ENCODE results near the gene HPSE2. TPM values are rescaled to one million over a fixed set of nuclear protein-coding genes. Genes with fewer than 3 reads are reported as not detected.

HPSE2 gene
- total RNA-seq, 1 donor from 2014 or later, result 10.6 TPM

- Histone ChIP-seq H3K4me3 (no peak overlapping the region), H3K27ac (no peak overlapping the region), H3K27me3 (no peaks in the 10 kb centered on the region), H3K4me1 (no peaks in the 10 kb centered on the region), H3K9me3 (no peaks in the 10 kb centered on the region), H3K36me3 (peaks cover 14 to 63% of the 10 kb centered on the region in 2 donors)
- DNase-seq (ENCODE audit: extremely low spot score in 2 of 2), result no peak
- intact Hi-C loops (cut with DNase I), result no loop called here
- TF ChIP-seq POLR2A (IDR thresholded peaks at IDR 0.05) (no peak), POLR2AphosphoS5 (IDR thresholded peaks at IDR 0.05; ENCODE audit: insufficient read depth in 1 of 2, low read depth in 1 of 2) (no peak), CTCF (IDR thresholded peaks at IDR 0.05) (no peak)
These were observed 798.9 kb downstream of the HPSE2 start for GRCh38 chr10:98436704-98437103.

GRCh38 chr10:98435178-98435577, 800.5 kb downstream of the HPSE2 start:
- H3K4me3 ChIP-seq, result no peak overlapping the region
- H3K9me3 ChIP-seq, result no peaks in the 10 kb centered on the region
- no peaks in the 10 kb centered on the region for H3K27me3 ChIP-seq
- intact Hi-C loops (cut with DNase I), result no loop called here
- H3K36me3 ChIP-seq, result peaks cover 14 to 70% of the 10 kb centered on the region in 2 donors
- peak in 1 of 2 donors; percentile 76 for DNase-seq (ENCODE audit: extremely low spot score in 2 of 2)
- TF ChIP-seq POLR2AphosphoS5 (IDR thresholded peaks at IDR 0.05; ENCODE audit: insufficient read depth in 1 of 2, low read depth in 1 of 2) (no peak), POLR2A (IDR thresholded peaks at IDR 0.05) (no peak), CTCF (IDR thresholded peaks at IDR 0.05) (no peak)
- no peaks in the 10 kb centered on the region for H3K4me1 ChIP-seq
- no peak overlapping the region for H3K27ac ChIP-seq

- DNase-seq (ENCODE audit: extremely low spot score in 2 of 2), result peak in 1 of 2 donors; percentile 79
- no peaks in the 10 kb centered on the region for H3K27me3 ChIP-seq
- H3K27ac ChIP-seq, result no peak overlapping the region
- no peak for TF ChIP-seq POLR2AphosphoS5 (IDR thresholded peaks at IDR 0.05; ENCODE audit: insufficient read depth in 1 of 2, low read depth in 1 of 2)
- TF ChIP-seq CTCF (IDR thresholded peaks at IDR 0.05), result no peak
- no peak for TF ChIP-seq POLR2A (IDR thresholded peaks at IDR 0.05)
- no peaks in the 10 kb centered on the region for H3K4me1 ChIP-seq
- no peak overlapping the region for H3K4me3 ChIP-seq
- peaks cover 14 to 71% of the 10 kb centered on the region in 2 donors for H3K36me3 ChIP-seq
- intact Hi-C loops (cut with DNase I), result no loop called here
- no peaks in the 10 kb centered on the region for H3K9me3 ChIP-seq
These were observed 801.5 kb downstream of the HPSE2 start for GRCh38 chr10:98433881-98434732.

- intact Hi-C loops (cut with DNase I), result no loop called here
- Histone ChIP-seq H3K27me3 (no peaks in the 10 kb centered on the region), H3K4me1 (no peaks in the 10 kb centered on the region), H3K27ac (no peak overlapping the region), H3K36me3 (peaks cover 14 to 64% of the 10 kb centered on the region in 2 donors), H3K9me3 (no peaks in the 10 kb centered on the region), H3K4me3 (no peak overlapping the region)
- no peak for TF ChIP-seq CTCF (IDR thresholded peaks at IDR 0.05)
- no peak for TF ChIP-seq POLR2A (IDR thresholded peaks at IDR 0.05)
- no peak for TF ChIP-seq POLR2AphosphoS5 (IDR thresholded peaks at IDR 0.05; ENCODE audit: insufficient read depth in 1 of 2, low read depth in 1 of 2)
- DNase-seq (ENCODE audit: extremely low spot score in 2 of 2), result no peak
These were observed 802.3 kb downstream of the HPSE2 start for GRCh38 chr10:98433371-98433770.

- DNase-seq (ENCODE audit: extremely low spot score in 2 of 2), result no peak
- H3K4me1 ChIP-seq, result no peaks in the 10 kb centered on the region
- H3K27ac ChIP-seq, result no peak overlapping the region
- no peak for TF ChIP-seq CTCF (IDR thresholded peaks at IDR 0.05)
- no peak for TF ChIP-seq POLR2A (IDR thresholded peaks at IDR 0.05)
- no peak for TF ChIP-seq POLR2AphosphoS5 (IDR thresholded peaks at IDR 0.05; ENCODE audit: insufficient read depth in 1 of 2, low read depth in 1 of 2)
- H3K9me3 ChIP-seq, result no peaks in the 10 kb centered on the region
- H3K27me3 ChIP-seq, result no peaks in the 10 kb centered on the region
- no peak overlapping the region for H3K4me3 ChIP-seq
- intact Hi-C loops (cut with DNase I), result no loop called here
- peaks cover 14 to 64% of the 10 kb centered on the region in 2 donors for H3K36me3 ChIP-seq
These were observed 803.3 kb downstream of the HPSE2 start for GRCh38 chr10:98432330-98432729.

All from vagina (tissue), 2 donors.